HepG2 (cell line): ENCODE results near the gene USP19. TPM values are rescaled to one million over a fixed set of nuclear protein-coding genes. Genes with fewer than 3 reads are reported as not detected.

Experiments used
- AGO2 ChIP-seq: fragments of 200-400 bp; formaldehyde crosslinking; optimal IDR thresholded peaks from 2 replicates; pipeline ENCODE3; 2017; ENCODE audit warnings: mild to moderate bottlenecking, low read depth, low read length, moderate library complexity
- ATF2 ChIP-seq: sonication (generic); formaldehyde crosslinking; IDR thresholded peaks from 2 replicates; pipeline ENCODE4 v1.4.0; 2020; ENCODE audit warnings: missing genetic modification reagents
- BCL3 ChIP-seq: sonication (generic); formaldehyde crosslinking; IDR thresholded peaks from 2 replicates; pipeline ENCODE4 v1.5.1; 2020; ENCODE audit warnings: mild to moderate bottlenecking, missing genetic modification reagents, moderate library complexity
- CC2D1A ChIP-seq: sonication (generic); formaldehyde crosslinking; IDR thresholded peaks from 2 replicates; pipeline ENCODE4 v1.8.1; 2023; ENCODE audit warnings: mild to moderate bottlenecking, missing genetic modification reagents
- CEBPZ ChIP-seq: IDR thresholded peaks from 2 replicates; pipeline ENCODE4 v1.6.1; 2012; ENCODE audit warnings: low read length, improper control_type of control experiment
- GABPA ChIP-seq, 2 experiments: IDR thresholded peaks; 2 replicates each; pipeline ENCODE4 v1.6.1; 2011 to 2016; ENCODE audit warnings: low read depth in 2 of 2, low read length in 1 of 2, missing biosample characterization in 1 of 2, missing genetic modification characterization in 1 of 2
- KDM2A ChIP-seq: sonication (generic); formaldehyde crosslinking; IDR thresholded peaks from 2 replicates; pipeline ENCODE4 v1.4.0; 2020; ENCODE audit warnings: low read depth, missing genetic modification reagents, borderline replicate concordance
- KDM6A ChIP-seq: IDR thresholded peaks from 2 replicates; pipeline ENCODE4 v1.6.1; 2016; ENCODE audit warnings: low read depth
- PAWR ChIP-seq: sonication (generic); formaldehyde crosslinking; IDR thresholded peaks from 2 replicates; pipeline ENCODE4 v1.4.0; 2020; ENCODE audit warnings: missing genetic modification reagents, mild to moderate bottlenecking, borderline replicate concordance
- PRMT3 ChIP-seq: sonication (generic); formaldehyde crosslinking; IDR thresholded peaks from 2 replicates; pipeline ENCODE4 v1.8.1; 2022; ENCODE audit warnings: low read depth, mild to moderate bottlenecking, moderate library complexity, missing genetic modification reagents, borderline replicate concordance
- RNF219 ChIP-seq: sonication (generic); formaldehyde crosslinking; IDR thresholded peaks from 2 replicates; pipeline ENCODE4 v1.5.0; 2020; ENCODE audit warnings: mild to moderate bottlenecking, missing genetic modification reagents
- SAFB2 ChIP-seq: sonication (generic); formaldehyde crosslinking; IDR thresholded peaks from 2 replicates; pipeline ENCODE4 v1.5.1; 2020; ENCODE audit warnings: missing genetic modification reagents, low read depth, mild to moderate bottlenecking, borderline replicate concordance
- STAG1 ChIP-seq: sonication (generic); formaldehyde crosslinking; IDR thresholded peaks from 2 replicates; pipeline ENCODE4 v1.4.0; 2020; ENCODE audit warnings: missing genetic modification reagents
- ZBED4 ChIP-seq: sonication (generic); formaldehyde crosslinking; IDR thresholded peaks from 2 replicates; pipeline ENCODE4 v1.4.0; 2020; ENCODE audit warnings: missing genetic modification reagents, borderline replicate concordance
- ZNF552 ChIP-seq: sonication (generic); formaldehyde crosslinking; IDR thresholded peaks from 2 replicates; pipeline ENCODE4 v1.9.0; 2022; ENCODE audit warnings: missing genetic modification reagents, mild to moderate bottlenecking, borderline replicate concordance
- ZSCAN20 ChIP-seq: sonication (generic); formaldehyde crosslinking; IDR thresholded peaks from 2 replicates; pipeline ENCODE4 v1.4.0; 2020; ENCODE audit warnings: missing genetic modification reagents, mild to moderate bottlenecking, borderline replicate concordance
- polyA plus RNA-seq, 8 experiments: library from polyadenylated mRNA; depleted of rRNA in 3 of 8; stranded (reverse) in 7 of 8; unstranded in 1 of 8; fragments of >200 nt; fragmentation: Illumina TruSeq in 4 of 8; extraction: Trizol in 4 of 8; gene quantifications; 2 replicates each; pipeline versions ENCODE4 v1.2.1 to v1.2.3, GENCODE V29; 2011 to 2016; ENCODE audit warnings: low read depth in 4 of 8, missing spikeins in 1 of 8, mixed read lengths in 1 of 8; ENCODE audit not compliant: insufficient read depth in 1 of 8
- total RNA-seq, 5 experiments: library from RNA; depleted of rRNA; stranded (reverse); fragments of >200 nt; fragmentation: Illumina TruSeq; extraction: Trizol; gene quantifications; 2 replicates each; pipeline ENCODE4 v1.2.3, GENCODE V29; 2016; ENCODE audit warnings: low read depth in 1 of 5

The USP19 gene
- total and polyA plus RNA-seq, 2 of the 13 experiments (the other 11 are each of a cell fraction or from before 2014, with no cell fraction given) = 28.3 to 31.7 TPM

GRCh38 chr3:49158103-49158709 is 37.6 kb upstream of the USP19 start (continued):
- TF ChIP-seq CEBPZ = no peak
- TF ChIP-seq RNF219 (CRISPR knock-in tag) = no peak
- no peak for TF ChIP-seq PAWR (CRISPR knock-in tag)
- TF ChIP-seq PRMT3 (CRISPR knock-in tag) = no peak
- TF ChIP-seq KDM2A (CRISPR knock-in tag) = 0 out of 2 replicates have a peak, but pooled peaks have one; percentile 34
- TF ChIP-seq ZBED4 (CRISPR knock-in tag) = no peak
- no peak for TF ChIP-seq GABPA (IDR thresholded peaks at IDR 0.05; ENCODE audit: low read depth, low read length)
- TF ChIP-seq GABPA (CRISPR knock-in tag; IDR thresholded peaks at IDR 0.05; ENCODE audit: low read depth) = peak; percentile 37; the same call in 1 of the 2 replicates
- TF ChIP-seq ATF2 (CRISPR knock-in tag) = no peak
- no peak for TF ChIP-seq CC2D1A
- TF ChIP-seq STAG1 (CRISPR knock-in tag) = peak; percentile 79
- TF ChIP-seq KDM6A (CRISPR knock-in tag) = no peak
- TF ChIP-seq AGO2 = no peak
- TF ChIP-seq SAFB2 (CRISPR knock-in tag) = no peak
- no peak for TF ChIP-seq ZNF552 (CRISPR knock-in tag)
- TF ChIP-seq ZSCAN20 (CRISPR knock-in tag) = no peak
- no peak for TF ChIP-seq BCL3 (CRISPR knock-in tag)
